ENCODE measurements around the gene SLC24A4.
A peak's percentile ranks its signal among the peaks of the same experiment; 100 is the strongest.
"Not testable (repeated sequence)": the region's sequence is repeated elsewhere in the genome, so short reads cannot be mapped to it uniquely, and the experiment has no call there.

The SLC24A4 gene

DNA sequence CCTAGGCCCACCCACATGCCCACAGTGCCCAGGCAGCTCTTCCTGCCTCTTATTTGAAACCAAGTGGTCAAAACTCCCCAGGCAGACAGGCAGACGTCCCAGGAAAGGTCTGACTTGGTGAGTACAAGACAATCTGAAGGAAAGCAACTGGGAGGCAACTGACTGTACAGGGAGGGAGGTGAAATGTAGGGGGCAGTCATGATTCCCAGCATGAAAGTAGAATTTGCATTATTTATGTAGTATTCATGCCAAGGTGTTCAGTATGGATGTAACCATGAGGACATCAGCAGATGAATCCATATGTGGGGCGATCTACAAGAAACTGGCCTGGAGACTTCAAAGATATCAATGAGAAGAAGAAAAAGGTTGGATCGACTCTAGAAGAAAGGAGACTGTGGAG, 46.1 kb downstream of the SLC24A4 start:
- DNase-seq, result no peak

DNA sequence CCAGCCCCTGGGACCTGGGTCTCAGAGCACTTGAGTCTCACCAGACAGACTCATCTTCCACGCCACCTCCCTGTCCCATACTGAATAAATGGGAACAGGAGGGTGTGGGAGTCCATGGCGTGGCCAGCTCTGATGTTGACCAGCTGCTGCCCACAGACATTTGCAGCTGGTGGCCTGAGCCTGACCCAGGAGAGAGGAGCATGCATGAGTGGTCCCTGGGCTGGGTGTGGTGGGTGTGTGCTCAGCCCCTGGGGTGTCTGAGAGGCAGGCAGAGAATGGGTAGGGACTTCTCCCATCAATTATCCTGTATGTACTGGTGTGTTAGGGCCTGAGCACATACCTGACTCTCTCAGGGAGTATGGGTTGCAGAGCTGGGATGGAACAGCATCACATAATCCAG, 49.3 kb downstream of the SLC24A4 start:
- DNase-seq, result no peak

DNA sequence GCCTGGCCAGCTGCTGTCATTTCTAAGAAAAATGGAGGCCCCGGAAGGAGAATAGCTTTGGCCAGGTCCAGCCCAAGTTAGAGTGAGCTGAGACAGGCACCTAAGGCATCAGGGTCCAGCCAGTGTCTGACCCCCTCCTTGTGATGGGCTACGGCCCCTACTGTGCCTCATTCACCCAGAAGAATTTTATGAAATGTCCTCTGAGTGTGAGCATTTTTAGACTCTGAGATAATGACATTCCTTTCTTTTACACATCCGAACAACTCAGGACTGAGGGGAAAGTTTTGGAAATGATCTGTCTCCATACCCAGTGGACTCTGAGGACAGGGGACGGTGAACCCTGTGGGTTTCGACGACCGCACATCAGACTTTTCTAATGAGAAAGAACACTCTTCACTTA, 50.4 kb downstream of the SLC24A4 start:
- DNase-seq, result peak; percentile 16

DNA sequence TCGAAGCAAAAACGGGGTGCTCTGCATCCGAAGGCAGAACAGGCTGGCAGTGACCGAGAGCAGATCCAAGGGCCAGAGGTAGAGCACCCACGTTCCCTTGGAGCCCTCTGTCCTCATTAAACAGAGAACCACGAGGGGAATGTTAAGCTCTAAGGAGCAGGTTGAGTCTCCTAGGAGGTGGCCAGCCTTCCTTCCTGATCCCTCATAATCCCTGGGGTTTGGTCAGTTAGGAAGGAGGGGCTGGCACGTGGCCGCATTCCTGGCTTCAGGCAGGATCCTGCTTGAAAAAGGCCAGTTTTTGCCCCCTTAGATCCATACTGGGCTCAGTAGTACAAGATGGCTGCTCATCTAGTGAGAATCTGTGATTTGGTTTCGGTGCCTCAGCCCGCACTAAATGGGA, 57.2 kb downstream of the SLC24A4 start:
- no peak for DNase-seq

DNA sequence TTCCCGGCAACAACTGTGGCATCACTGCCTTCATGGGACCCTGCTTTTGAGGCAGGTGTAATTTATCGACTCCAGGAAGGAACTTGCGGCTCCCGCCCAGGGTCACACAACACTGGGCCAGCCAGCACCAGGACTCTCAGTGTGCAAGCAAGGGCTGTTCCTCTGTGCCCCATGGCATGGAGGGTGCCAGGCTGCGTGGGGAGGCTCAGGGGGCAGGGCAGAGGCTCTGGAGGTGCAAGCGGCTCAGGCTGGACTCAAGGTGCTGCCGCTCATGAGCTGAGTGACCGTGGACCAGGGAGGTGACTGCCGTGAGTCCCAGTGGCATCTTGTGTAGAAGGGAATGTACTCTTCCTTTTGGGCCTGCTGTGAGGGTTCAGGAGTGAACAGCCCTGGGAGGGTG, 57.6 kb downstream of the SLC24A4 start:
- no peak for DNase-seq

DNA sequence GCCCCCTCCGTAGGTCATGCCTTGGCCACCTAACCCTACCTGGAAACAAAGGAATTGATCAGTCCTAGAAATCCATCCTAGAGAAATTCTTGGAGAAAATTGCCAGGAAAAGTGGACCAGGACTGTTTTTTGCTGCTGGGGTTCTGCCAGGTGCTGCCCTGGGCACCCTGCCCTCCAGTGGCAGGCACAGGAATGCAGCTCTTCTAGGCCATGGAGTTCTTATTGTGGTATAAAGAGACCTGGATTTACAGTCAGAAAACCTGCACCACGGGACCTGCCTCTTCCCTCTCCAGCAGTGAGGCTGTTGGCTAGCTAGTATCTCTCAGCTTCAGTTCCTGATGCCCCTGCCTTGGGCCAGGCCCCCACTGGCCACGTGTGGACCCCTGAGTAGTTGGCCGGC, 59.7 kb downstream of the SLC24A4 start:
- DNase-seq, result no peak

DNA sequence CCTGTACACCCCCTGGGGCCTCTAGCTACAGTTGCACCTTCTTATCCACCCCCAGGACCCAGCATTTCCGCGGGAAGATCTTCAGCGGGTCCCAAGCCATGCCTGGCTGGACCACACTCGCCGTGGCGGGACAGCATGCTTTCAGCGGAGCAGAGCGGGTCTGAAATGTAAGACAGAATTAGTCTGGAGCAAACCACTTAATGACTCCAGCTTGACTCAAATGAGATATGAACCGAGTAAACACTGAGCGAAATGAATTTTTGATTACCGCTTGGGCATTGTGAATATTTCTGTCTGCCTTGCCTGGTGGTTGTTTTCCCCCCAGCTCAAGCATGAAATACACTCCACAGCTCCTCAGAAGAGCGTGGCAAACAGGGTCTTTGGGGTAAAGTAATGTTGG, 60.8 kb downstream of the SLC24A4 start:
- no peak for DNase-seq

DNA sequence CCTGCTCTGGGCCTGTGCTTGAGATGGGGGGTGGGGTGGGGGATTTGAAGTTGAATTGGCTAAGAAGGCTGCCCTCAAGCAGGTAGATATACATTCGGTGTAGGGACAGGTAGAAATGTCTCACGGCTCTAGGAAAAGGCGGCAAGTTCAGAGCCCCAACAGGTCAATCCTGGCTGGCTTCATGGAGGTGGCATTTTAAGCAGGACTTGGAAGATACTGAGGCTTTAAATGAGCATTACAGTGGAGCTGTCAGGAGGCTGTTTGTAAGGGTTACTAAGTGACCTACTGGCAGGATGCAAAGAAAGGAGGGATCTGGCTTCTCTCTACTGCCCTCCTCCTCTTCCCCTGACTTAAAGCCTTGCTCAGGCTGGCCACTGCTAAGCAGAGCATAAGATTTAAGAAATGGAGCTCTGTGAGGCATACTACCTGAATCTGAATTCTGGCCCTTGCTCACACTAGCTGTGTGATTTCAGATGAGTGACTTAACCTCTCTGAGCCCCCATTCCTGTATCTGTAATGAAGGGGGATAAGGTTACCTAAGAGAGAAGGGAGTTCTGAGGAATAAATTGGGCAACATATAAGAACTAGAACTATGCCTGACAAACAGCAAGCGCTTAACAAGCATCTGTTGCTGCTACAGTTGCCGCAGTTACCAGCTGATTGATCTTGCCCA, 61.6 kb downstream of the SLC24A4 start:
- DNase-seq, result no peak

DNA sequence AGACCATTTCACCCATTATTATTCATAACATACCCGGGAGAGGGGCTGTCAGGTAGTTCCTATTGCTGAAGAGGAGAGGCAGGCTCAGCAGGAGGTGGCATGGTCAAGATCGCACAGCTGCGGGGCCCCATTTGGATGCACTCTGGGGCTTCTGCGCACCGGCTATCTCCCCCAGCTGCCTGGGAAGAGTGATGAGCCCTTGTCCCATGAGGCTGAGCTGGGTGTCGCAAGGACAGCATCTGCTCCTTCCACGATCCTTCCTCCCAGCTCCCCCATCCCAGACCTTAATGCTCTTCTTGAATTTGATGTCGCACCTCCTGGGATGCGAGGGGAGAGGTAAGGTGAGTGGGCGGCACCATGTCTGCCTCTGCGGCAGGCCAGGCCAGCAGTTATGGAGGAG, 62.6 kb downstream of the SLC24A4 start:
- no peak for DNase-seq

DNA sequence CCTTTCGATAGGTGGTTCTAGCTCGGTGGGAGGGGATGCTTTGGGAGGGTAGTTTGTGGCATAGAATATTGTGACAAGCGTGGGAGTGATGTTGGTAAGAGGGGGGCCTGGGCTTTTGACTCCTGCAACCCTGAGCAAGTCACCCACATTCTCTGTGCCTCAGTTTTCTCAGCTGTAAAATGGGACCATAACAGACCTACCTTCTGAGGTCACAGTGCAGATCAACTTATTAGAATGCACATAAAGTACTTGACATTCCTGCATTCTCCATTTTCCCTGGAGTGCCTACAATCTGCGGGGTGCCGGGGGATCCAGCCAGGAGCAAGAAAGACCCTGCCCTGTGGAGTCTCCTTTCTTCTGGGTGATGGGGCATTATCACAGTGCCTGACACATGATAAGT, 63.2 kb downstream of the SLC24A4 start:
- DNase-seq, result no peak

DNA sequence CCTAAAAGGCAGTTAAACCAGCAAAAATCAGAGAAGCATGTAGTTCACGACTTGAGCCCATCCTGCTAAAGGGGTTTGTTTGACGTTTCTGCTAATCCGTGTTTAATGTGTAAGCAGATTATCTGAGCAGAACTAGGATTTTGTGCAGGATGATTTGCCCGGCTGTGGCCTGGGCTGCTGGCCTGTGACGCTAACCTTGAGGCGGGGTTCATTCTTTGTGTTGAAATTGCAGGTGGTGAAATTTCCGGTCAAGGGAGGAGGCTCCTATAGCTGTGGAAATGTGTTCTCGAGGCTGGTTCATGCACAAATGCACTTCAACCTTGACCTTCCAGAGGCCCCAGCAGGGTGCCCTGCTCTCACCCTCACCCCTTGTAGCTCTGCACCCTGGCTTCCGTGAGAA, 63.7 kb downstream of the SLC24A4 start:
- DNase-seq, result no peak

DNA sequence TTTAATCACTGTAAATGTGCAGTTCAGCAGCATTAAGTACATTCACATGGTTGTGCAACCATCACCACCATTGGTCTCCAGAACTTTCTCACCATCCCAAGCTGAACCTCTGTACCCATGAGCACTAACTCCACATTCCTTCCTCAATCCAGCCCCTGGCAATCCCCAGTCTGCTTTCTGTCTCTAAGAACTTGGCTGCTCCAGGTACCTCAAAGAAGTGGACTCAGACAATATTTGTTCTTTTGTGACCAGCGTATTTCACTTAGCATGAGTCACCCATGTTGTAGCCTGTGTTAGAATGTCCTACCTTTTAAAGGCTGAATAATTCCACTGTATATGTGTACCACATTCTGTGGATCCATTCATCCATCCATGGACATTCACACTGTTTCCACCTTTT, 64.6 kb downstream of the SLC24A4 start:
- no peak for DNase-seq

DNA sequence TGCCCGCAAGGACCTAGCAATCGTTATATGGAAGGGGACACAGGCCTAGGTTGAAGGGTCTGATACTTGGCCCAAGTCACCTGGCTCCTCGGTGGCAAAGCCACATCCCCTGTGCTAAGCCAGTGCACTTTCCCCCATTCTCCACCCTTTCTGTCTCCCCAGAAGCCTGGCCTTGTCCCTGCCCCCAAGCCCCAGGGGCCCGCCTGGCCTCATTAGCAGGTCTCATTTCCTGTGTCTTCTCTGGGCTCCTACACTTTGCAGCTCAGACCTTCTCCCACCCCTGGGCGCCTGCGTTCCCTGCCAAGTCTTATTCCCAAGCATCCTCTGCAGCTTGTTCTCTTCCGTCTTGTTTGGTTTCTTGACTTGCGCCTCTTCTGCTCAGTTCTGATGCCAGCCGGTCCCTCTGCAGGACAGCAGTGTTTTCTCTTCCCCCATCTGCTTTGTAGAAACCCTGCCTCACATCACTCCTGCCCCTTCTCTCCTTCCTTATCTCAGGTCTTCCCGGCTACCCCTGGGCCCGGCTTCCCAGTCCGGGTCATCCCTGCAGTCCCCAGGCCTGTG, 66.7 kb downstream of the SLC24A4 start:
- no peak for DNase-seq

DNA sequence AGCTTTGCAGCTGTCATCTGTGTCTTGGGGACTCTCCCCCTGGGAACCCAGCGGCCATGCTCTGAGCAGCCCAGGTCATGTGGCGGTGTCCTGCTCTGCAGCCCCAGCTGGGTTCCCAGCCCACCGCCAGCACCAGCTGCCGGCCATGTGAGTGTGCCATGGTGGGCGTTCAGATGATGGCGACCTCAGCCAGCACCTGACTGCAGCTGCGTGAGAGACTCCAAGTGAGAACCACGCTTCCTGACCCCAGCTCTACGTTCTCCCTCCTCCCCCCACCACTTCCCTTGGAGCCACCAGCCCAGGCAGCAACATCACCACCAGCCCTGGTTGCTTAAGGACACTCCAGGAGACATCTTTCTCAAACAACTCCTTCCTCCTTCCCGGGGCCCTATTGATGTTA, 68.8 kb downstream of the SLC24A4 start:
- DNase-seq, result no peak

DNA sequence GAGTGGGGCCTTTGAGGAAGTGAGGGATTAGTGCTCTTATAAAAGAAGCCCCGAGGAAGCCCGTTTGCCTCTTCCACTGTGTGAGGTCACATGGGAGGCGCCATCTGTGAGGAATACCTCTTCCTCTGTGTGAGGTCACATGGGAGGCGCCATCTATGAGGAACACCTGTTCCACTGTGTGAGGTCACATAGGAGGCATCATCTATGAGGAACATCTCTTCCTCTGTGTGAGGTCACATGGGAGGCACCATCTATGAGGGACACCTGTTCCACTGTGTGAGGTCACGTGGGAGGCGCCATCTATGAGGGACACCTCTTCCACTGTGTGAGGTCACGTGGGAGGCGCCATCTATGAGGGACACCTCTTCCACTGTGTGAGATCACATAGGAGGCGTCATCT, 69.7 kb downstream of the SLC24A4 start:
- DNase-seq, result no peak

DNA sequence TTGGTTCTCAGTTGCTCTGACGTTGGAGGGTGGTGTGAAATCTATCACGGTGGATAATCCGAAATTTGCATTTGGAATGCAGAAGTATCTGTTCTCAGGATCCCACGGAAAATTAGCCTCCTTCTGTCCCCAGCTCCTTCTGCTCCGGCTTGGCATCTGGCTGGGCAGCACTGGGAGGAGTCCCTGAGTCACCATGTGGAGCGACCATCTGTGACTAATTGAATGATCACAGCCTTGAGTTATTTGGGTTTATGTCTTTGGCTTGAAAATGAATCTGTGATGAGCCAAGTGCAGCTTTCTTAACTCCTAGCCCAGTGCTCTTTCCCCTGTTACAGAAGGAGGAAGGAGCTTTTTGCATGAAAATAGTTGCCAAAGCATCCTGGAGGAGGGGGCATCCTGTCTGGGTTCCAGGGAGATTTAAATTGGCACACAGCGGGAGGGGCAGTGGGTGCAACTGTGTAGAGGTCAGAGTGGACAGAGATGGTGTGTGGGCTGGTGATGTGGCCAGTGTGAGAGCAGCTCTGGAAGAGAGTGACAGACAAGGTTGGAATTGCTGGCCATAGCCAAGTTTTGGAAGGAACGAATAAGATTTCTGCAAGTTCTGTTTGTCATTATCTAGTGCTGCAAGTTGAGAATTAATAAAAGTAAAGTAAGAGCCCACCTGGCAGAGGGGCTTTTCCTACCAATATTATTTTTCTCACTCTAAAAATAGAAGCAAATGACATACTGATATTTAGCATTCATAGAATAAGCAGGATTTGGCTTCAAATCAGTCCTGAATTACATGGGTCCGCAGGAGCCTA, 74.4 kb downstream of the SLC24A4 start:
- peak; percentile 75 for DNase-seq

DNA sequence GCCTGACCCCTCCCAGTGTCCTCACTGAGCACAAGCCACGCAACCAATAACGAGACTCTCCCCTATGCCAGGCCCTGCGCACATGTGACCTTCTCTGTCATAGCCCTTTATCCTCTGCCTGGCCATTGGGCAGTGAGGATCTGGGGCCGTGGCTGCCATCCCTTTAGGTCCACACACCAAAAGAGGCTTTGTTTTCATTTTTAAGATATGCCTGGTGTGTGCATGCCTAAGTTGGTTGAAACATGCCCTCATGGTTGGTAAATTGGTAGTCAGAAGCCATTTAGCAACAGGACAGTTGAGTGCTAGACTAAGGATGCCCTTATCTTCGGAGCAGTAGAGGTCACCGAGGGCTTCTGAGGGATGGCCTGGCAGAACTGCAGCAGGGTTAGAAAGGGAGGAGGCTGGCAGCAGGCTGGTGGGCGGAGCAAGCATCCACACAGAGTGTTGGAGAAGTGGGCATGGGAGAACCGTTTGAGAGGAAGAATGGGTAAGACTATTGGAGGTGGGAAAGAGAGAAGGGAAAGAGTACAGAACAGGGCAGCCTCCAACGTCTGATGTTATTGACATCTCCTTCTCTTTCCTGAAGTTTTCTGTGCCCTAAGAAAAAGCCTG, 75.1 kb downstream of the SLC24A4 start:
- no peak for DNase-seq

DNA sequence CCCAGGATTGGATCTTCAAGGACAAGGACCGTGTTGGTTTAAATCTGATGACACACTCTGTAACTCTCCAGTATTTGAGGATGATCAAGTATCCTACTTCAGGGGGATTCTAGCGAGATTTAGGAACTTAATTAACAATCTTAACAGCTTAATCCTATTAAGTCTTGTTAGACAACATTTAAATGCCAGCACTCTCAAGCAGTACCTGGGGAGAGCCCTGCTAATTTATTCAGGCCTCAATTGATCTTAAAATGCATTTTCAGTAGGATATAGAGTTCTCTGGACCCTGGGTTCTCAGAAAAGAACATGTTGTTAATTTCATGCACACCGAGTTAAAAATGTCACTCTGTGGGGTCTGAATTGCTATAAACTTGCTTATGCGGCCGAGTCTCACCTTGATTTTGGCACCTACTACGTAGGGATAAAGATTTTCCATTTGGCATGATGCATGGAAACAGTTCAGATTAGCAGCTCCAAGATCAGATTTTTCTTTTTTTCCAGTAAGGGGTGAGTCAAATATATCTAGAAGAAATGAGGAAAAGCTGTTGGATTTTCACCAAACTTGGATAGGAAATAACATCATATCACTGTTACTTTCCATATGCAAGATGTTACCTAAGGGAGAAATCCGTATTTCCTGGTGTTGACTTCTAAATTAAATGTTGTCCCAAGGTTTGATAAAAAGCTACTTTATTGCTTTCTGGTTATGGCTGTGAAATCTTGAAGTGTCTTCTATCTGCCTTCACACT, 76.1 kb downstream of the SLC24A4 start:
- DNase-seq, result no peak

DNA sequence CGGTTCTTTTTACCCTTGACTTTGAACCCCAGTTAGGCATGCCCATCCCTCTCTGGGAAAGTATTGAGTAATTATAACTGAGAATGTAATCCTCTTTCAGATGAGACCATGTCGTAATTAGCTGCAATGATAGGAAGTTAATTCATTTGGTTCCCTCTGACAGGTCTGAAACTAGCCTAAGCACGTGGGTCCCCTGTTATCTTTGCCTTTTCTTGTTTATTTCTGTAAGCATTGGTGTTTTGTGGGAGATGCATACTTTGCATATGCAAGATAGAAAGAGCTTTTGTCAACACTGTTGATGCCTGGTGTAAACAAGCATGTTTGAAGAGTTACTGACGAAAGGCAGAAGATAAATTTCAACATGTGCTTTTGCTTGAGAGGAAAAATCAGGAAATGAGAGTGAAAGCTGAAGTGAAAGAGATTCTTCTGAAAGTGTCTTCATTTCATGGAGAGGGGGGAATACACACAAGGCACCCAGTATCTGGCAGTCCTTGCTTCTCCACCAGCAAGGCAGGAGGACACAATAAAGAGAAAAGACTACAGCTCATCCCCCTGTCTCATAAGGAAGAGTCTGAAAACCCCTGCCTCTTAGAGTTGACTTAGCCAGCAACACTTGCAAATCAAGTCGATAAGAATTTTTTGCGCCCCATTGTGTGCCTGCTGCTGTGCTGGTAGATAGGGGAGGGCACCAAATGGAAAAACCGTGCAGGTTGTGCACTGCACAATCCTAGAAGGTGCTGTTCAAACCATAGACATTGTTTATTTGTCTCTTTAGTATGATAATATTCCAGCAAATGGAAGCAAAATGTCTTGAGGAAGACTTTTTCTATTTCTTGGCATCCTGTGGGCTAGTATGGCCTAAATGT, 77.8 kb downstream of the SLC24A4 start:
- no peak for DNase-seq

DNA sequence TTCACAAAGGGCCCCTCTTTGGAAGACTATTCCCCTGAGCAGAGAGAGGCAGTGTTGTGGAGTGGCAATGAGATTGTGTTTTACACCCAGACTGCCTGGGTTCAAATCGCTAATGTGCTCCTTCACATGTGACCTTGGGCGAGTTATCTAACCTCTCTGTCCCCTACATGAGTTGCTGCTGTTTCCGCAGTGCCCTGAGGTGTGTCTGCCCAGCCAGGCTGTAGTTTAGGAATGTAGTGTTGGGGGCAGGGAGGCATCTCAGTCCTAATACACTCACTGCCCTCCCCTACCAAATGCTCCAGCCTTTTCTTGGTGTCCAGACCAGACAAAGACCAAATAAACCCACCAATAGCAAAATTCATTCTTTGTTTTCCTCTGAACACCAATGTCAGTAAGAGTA, 78.6 kb downstream of the SLC24A4 start:
- DNase-seq, result no peak

DNA sequence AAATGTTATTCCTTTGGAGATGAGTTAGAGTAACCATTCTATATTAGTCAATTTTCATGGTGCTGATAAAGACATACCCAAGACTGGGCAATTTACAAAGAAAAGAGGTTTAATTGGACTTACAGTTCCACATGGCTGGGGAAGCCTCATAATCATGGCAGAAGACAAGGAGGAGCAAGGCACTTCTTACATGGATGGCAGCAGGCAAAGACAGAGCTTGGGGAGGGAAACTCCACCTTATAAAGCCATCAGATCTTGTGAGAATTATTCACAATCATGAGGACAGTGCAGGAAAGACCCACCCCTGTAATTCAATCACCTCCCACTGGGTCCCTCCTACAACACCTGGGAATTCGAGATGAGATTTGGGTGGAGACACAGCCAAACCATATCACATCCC, 79.5 kb downstream of the SLC24A4 start:
- not testable (repeated sequence) for DNase-seq

DNA sequence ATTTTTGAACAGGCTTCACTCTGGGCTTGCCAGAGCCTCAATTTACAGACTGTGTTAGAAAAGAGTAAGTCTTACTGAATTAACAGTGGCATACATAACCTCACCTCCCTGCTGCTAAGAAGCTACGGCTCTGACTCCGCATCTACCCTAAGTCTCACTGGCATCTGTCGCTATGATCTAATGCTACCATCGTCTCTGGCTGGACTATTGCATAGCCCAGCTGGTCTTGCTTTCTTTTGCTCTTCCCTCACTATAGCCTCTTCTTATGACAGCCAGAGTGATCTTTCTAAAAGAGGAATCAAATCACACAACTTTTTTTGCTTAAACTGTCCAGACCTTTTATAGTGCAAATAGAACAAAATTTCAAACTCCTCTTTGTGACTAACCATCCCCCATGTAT, 81.1 kb downstream of the SLC24A4 start:
- DNase-seq, result no peak

Measured in fibroblast of skin of back (primary cell).